PC-9 (cell line): Measurements from ENCODE around the gene SPATS1. TPM values are rescaled to one million over a fixed set of nuclear protein-coding genes. Genes with fewer than 3 reads are reported as not detected.

Experiments
- BruUV-seq: library from RNA; stranded (reverse); fragments of 400-500 nt; replicated peaks from 2 replicates; lab custom pipeline; 2021; lab: Mats Ljungman, UMichigan
- CTCF ChIA-PET: fragments of 300-600 bp; sonication (Branson Sonifier 250); formaldehyde crosslinking; loops from one replicate; lab custom pipeline; 2022; ENCODE audit warnings: antibody characterized with exemption; lab: Charles Lee
- POLR2A ChIA-PET: fragments of 300-600 bp; sonication (Branson Sonifier 250); formaldehyde crosslinking; loops from one replicate; lab custom pipeline; 2022; ENCODE audit warnings: antibody characterized with exemption; ENCODE audit not compliant: unreplicated experiment; lab: Charles Lee
- DNase-seq, 2 experiments: peaks; one replicate each; pipeline versions ENCODE4 v3.0.0 to v3.0.0-alpha.2; 2015 to 2022; ENCODE audit warnings: mixed read lengths in 1 of 2
- H2AFZ ChIP-seq: fragments of 200-600 bp; sonication (generic); 2 replicates; pipeline ENCODE4 v1.8.1; 2017; ENCODE audit warnings: antibody characterized with exemption
- H3F3A ChIP-seq: fragments of 200-600 bp; sonication (generic); 2 replicates; pipeline ENCODE4 v1.8.1; 2017; ENCODE audit warnings: antibody characterized with exemption, mild to moderate bottlenecking, low read depth; ENCODE audit not compliant: insufficient read depth
- H3K27ac ChIP-seq: fragments of 200-600 bp; sonication (generic); 2 replicates; pipeline ENCODE4 v1.6.1; 2016; ENCODE audit warnings: mixed run types
- H3K27me3 ChIP-seq: fragments of 200-600 bp; sonication (generic); 2 replicates; pipeline ENCODE4 v1.6.1; 2016; ENCODE audit warnings: low read depth, mixed run types; ENCODE audit not compliant: insufficient read depth
- H3K36me3 ChIP-seq: fragments of 200-600 bp; sonication (generic); 2 replicates; pipeline ENCODE4 v1.6.1; 2016; ENCODE audit warnings: low read depth, mixed run types
- H3K4me1 ChIP-seq: fragments of 200-600 bp; sonication (generic); replicated peaks from 2 replicates; pipeline ENCODE4 v1.6.1; 2016; ENCODE audit warnings: mixed run types; ENCODE audit not compliant: insufficient read depth
- H3K4me2 ChIP-seq: fragments of 200-600 bp; sonication (generic); 2 replicates; pipeline ENCODE4 v1.6.1; 2017; ENCODE audit warnings: mixed run types
- H3K4me3 ChIP-seq: fragments of 200-600 bp; sonication (generic); 2 replicates; pipeline ENCODE4 v1.6.1; 2016; ENCODE audit warnings: mixed run types
- H3K79me2 ChIP-seq: fragments of 200-600 bp; sonication (generic); 2 replicates; pipeline ENCODE4 v1.6.1; 2017; ENCODE audit warnings: low read depth, mixed run types
- H3K9me2 ChIP-seq: fragments of 200-600 bp; sonication (generic); 2 replicates; pipeline ENCODE4 v1.8.1; 2017; ENCODE audit warnings: mild to moderate bottlenecking; ENCODE audit not compliant: insufficient read depth
- H3K9me3 ChIP-seq: fragments of 200-600 bp; sonication (generic); 2 replicates; pipeline ENCODE4 v1.8.1; 2016; ENCODE audit warnings: low read depth; ENCODE audit not compliant: insufficient read depth
- H4K20me1 ChIP-seq: fragments of 200-600 bp; sonication (generic); 2 replicates; pipeline ENCODE4 v1.8.1; 2017; ENCODE audit not compliant: insufficient read depth
- EZH2 ChIP-seq: fragments of 200-600 bp; sonication (generic); IDR thresholded peaks from 2 replicates; pipeline ENCODE4 v1.8.0; 2017; ENCODE audit warnings: antibody characterized with exemption, low read depth
- intact Hi-C: fragments of 100-400 bp; cut with micrococcal nuclease; formaldehyde crosslinking; loops from one replicate; pipeline ENCODE4 v1.10.0; 2022; ENCODE audit not compliant: unreplicated experiment
- total RNA-seq: library from RNA; stranded (reverse); gene quantifications from 2 replicates; pipeline ENCODE4 v1.2.3, GENCODE V29; 2021
- TF ChIP-seq, protein P1 (sequence below): fragments of 200-600 bp; sonication (generic); conservative IDR thresholded peaks from 2 replicates; pipeline ENCODE4 v1.6.1; 2017; ENCODE audit warnings: mixed run types, antibody characterized with exemption, mild to moderate bottlenecking, moderate library complexity

Gene SPATS1
- total RNA-seq, 1 experiment from 2014 or later: not detected

DNA sequence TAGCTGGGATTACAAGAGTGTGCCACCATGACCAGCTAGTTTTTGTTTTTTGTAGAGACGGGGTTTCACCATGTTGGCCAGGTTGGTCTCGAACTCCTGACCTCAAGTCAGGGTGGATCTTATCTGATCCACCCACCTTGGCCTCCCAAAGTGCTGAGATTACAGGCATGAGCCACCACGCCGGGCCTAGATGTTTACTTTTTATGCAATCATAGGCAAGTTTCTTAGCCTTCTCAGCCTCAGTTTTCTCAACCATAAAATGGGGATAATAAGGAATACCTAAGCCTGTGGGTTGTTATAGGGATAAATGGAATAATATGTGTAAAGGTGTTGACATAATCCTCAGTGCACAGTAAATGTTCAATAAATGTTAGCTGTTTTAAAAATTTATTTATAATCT lies 9.8 kb downstream of the SPATS1 start:
- no peaks in the 10 kb centered on the region for H4K20me1 ChIP-seq
- no peaks in the 10 kb centered on the region for H3K79me2 ChIP-seq
- intact Hi-C loops: no loop called here
- ChIA-PET POLR2A (no interaction called here), CTCF (interaction anchor here (0.6 kb wide), 1 partner anchor 132 kb away, joined by 9 read pairs; no protein-coding TSS in a partner anchor)
- peaks cover 13% of the 10 kb centered on the region for H3K27me3 ChIP-seq
- H3F3A ChIP-seq: no peaks in the 10 kb centered on the region
- no peaks in the 10 kb centered on the region for H3K4me1 ChIP-seq
- no peaks in the 10 kb centered on the region; the same call in 1 of the 2 replicates for H3K9me2 ChIP-seq
- no peak for DNase-seq
- TF ChIP-seq, protein P1, sequence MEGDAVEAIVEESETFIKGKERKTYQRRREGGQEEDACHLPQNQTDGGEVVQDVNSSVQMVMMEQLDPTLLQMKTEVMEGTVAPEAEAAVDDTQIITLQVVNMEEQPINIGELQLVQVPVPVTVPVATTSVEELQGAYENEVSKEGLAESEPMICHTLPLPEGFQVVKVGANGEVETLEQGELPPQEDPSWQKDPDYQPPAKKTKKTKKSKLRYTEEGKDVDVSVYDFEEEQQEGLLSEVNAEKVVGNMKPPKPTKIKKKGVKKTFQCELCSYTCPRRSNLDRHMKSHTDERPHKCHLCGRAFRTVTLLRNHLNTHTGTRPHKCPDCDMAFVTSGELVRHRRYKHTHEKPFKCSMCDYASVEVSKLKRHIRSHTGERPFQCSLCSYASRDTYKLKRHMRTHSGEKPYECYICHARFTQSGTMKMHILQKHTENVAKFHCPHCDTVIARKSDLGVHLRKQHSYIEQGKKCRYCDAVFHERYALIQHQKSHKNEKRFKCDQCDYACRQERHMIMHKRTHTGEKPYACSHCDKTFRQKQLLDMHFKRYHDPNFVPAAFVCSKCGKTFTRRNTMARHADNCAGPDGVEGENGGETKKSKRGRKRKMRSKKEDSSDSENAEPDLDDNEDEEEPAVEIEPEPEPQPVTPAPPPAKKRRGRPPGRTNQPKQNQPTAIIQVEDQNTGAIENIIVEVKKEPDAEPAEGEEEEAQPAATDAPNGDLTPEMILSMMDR: no peak
- no peak for TF ChIP-seq EZH2
- no peak overlapping the region for H3K4me3 ChIP-seq
- no peak overlapping the region for H3K4me2 ChIP-seq
- H2AFZ ChIP-seq: no peak overlapping the region
- H3K9me3 ChIP-seq: no peaks in the 10 kb centered on the region
- no TSS peak for BruUV-seq
- no peak overlapping the region for H3K27ac ChIP-seq
- no peaks in the 10 kb centered on the region for H3K36me3 ChIP-seq

DNA sequence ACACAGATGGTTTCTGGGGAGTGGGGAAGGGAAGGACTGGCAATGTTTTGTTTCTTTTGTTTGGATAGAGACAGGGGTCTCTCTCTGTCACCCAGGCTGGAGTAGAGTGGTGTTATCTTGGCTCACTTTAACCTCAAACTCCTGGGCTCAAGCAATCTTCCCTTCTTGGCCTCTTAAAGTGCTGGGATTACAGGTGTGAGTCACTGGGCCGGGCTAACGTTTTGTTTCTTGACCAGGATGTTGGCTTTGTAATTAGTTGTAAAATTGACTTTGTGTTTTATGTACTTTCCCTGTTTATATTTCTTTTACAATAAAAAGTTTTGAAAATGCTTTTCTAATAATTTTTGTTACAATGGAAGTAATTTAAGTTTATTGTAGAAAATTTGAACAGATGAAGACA lies 10.9 kb downstream of the SPATS1 start:
- H3K4me3 ChIP-seq: no peak overlapping the region
- no peak overlapping the region for H2AFZ ChIP-seq
- DNase-seq: no peak
- TF ChIP-seq, protein P1: no peak
- no peak for TF ChIP-seq EZH2
- no TSS peak for BruUV-seq
- H3K27ac ChIP-seq: no peak overlapping the region
- no peak overlapping the region for H3K4me2 ChIP-seq
- intact Hi-C loops: no loop called here
- no peaks in the 10 kb centered on the region; the same call in 1 of the 2 replicates for H3K9me2 ChIP-seq
- peaks cover 14% of the 10 kb centered on the region for H3K27me3 ChIP-seq
- H3K79me2 ChIP-seq: no peaks in the 10 kb centered on the region
- ChIA-PET CTCF (interaction anchor here (0.7 kb wide), 1 partner anchor 40 kb away, joined by 4 read pairs; the partner anchor contains the start of gene AARS2), POLR2A (no interaction called here)
- H3K36me3 ChIP-seq: no peaks in the 10 kb centered on the region
- H3K9me3 ChIP-seq: no peaks in the 10 kb centered on the region
- no peaks in the 10 kb centered on the region for H3F3A ChIP-seq
- H3K4me1 ChIP-seq: no peaks in the 10 kb centered on the region
- H4K20me1 ChIP-seq: no peaks in the 10 kb centered on the region

DNA sequence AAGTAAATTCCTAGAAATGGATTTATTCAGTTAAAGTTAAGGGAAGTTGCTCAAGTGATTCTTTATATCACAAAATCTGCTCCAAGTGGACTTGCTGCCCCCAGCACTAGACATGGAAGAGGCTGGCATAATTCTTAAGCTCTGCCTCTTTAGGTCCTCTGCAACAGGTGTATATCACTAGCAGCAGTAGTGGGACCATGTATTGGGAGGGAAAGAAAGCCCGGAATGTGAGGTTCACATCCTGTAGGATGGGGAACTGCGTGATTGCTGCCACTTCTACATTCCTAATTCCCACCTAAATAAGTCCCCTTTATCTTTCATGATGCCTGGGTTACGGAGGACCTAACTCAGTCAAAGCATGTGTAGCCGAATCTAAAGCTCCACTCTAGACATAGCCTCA lies 13.2 kb downstream of the SPATS1 start:
- H3K9me2 ChIP-seq: no peaks in the 10 kb centered on the region; the same call in 1 of the 2 replicates
- POLR2A ChIA-PET: no interaction called here

More for the DNA sequence above, 13.2 kb downstream of the SPATS1 start:
- no peaks in the 10 kb centered on the region for H3K36me3 ChIP-seq
- no peak overlapping the region for H3K27ac ChIP-seq
- CTCF ChIA-PET: no interaction called here
- no TSS peak for BruUV-seq
- H3K27me3 ChIP-seq: peaks cover 19% of the 10 kb centered on the region
- no peaks in the 10 kb centered on the region for H4K20me1 ChIP-seq
- DNase-seq: no peak
- no peaks in the 10 kb centered on the region for H3K4me1 ChIP-seq
- H3K4me3 ChIP-seq: no peak overlapping the region
- no peak overlapping the region for H3K4me2 ChIP-seq
- TF ChIP-seq EZH2: no peak
- TF ChIP-seq, protein P1: no peak
- H3K79me2 ChIP-seq: no peaks in the 10 kb centered on the region
- H2AFZ ChIP-seq: no peak overlapping the region
- intact Hi-C loops: no loop called here
- H3F3A ChIP-seq: no peaks in the 10 kb centered on the region
- H3K9me3 ChIP-seq: no peaks in the 10 kb centered on the region
